Choroid plexus epithelial cell (primary cell): ENCODE results near the gene QRICH2.
A peak's percentile ranks its signal among the peaks of the same experiment; 100 is the strongest.

Experiments
- DNase-seq: peaks from one replicate; pipeline ENCODE4 v3.0.0-alpha.2; 2010; ENCODE audit warnings: low read depth
- H3K4me3 ChIP-seq: 2 replicates; pipeline ENCODE4 v1.5.1; 2011; ENCODE audit warnings: low read depth, mild to moderate bottlenecking, control low read depth, low read length, moderate library complexity
- CTCF ChIP-seq: conservative IDR thresholded peaks from 2 replicates; pipeline ENCODE4 v1.5.1; 2011; ENCODE audit warnings: low read depth, mild to moderate bottlenecking, control low read depth, inconsistent platforms, low read length, moderate library complexity

QRICH2 gene

GRCh38 chr17:76307966-76308338 is at the start of gene QRICH2:
TSS of gene QRICH2 (minus strand) at chr17:76308276. CDS start at chr17:76307998, 278 bp downstream.
- no peak within 1 kb of the TSS for H3K4me3 ChIP-seq
- no peak for DNase-seq
- no peak for TF ChIP-seq CTCF

GRCh38 chr17:76357597-76358158 is 49.6 kb upstream of the QRICH2 start:
- TF ChIP-seq CTCF: no peak
- no peak for DNase-seq
- H3K4me3 ChIP-seq: no peak overlapping the region

- no peak for TF ChIP-seq CTCF
- no peak overlapping the region for H3K4me3 ChIP-seq
- DNase-seq: no peak
These were observed 48.9 kb upstream of the QRICH2 start for GRCh38 chr17:76356803-76357456.

GRCh38 chr17:76354747-76355310 is 46.8 kb upstream of the QRICH2 start:
- no peak for DNase-seq
- H3K4me3 ChIP-seq: no peak overlapping the region
- no peak for TF ChIP-seq CTCF

- TF ChIP-seq CTCF: no peak
- no peak for DNase-seq
- peak overlapping the region; percentile 96 for H3K4me3 ChIP-seq
These were observed 46.2 kb upstream of the QRICH2 start for GRCh38 chr17:76354317-76354729.

- TF ChIP-seq CTCF: peak; percentile 66
- peak within 1 kb of the TSS; percentile 96 for H3K4me3 ChIP-seq
These were observed 45.7 kb upstream of the QRICH2 start, which contains the start of gene PRPSAP1 for GRCh38 chr17:76353599-76354316. TSS of gene PRPSAP1 (minus strand) at chr17:76353916. CDS start at chr17:76353703, 213 bp downstream.

More at GRCh38 chr17:76353599-76354316, 45.7 kb upstream of the QRICH2 start, which contains the start of gene PRPSAP1:
- DNase-seq: peak; percentile 93
